Measurements from ENCODE around the gene HOXA1. TPM values are rescaled to one million over a fixed set of nuclear protein-coding genes. Genes with fewer than 3 reads are reported as not detected.
A peak's percentile ranks its signal among the peaks of the same experiment; 100 is the strongest.

HOXA1 gene
- total RNA-seq, 1 donor from 2014 or later, result 0.55 TPM

DNA sequence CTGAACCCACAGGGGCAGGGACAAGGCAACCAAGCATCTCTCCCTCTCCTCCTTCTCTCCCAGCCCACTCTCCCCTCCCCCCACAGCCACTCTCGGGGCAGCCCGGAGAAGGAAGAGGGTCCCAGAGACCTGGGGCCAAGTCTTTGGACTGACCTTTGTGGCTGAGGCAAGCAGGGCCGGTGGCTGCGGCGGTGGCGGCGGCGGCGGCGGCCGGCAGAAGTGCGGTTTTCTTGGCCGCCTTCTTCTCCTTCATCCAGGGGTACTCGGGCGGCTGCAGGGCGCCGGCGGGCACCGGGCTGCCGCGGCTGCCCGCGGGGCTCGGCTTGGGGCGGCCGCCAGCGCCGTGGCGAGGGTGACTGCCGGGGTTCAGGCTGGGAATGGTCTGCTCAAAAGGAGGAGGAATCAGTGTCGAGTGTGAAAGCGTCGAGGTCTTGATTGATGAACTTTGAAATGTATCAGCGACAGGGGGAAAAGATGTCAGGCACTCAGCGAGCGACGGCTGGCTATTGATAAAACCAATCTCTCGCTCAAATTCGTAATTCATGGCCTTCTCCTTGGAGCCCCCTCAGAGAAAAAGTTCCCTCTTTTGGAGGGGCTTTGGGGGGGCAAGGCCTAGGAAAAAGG lies 6.3 kb upstream of the HOXA1 start:
- CTCF ChIA-PET, result no interaction called here
- H3K36me3 Mint-ChIP-seq (ENCODE audit: low read depth), result peaks cover 10% of the 10 kb centered on the region
- no peak overlapping the region for H3K27ac Mint-ChIP-seq
- H3K4me1 Mint-ChIP-seq, result peaks cover 31% of the 10 kb centered on the region
- TF ChIP-seq, protein P1, sequence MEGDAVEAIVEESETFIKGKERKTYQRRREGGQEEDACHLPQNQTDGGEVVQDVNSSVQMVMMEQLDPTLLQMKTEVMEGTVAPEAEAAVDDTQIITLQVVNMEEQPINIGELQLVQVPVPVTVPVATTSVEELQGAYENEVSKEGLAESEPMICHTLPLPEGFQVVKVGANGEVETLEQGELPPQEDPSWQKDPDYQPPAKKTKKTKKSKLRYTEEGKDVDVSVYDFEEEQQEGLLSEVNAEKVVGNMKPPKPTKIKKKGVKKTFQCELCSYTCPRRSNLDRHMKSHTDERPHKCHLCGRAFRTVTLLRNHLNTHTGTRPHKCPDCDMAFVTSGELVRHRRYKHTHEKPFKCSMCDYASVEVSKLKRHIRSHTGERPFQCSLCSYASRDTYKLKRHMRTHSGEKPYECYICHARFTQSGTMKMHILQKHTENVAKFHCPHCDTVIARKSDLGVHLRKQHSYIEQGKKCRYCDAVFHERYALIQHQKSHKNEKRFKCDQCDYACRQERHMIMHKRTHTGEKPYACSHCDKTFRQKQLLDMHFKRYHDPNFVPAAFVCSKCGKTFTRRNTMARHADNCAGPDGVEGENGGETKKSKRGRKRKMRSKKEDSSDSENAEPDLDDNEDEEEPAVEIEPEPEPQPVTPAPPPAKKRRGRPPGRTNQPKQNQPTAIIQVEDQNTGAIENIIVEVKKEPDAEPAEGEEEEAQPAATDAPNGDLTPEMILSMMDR (IDR thresholded peaks at IDR 0.05), result no peak
- DNase-seq (no peak), ATAC-seq (ENCODE audit: low read depth) (no peak)
- peaks cover 71% of the 10 kb centered on the region for H3K27me3 Mint-ChIP-seq
- peak overlapping the region; percentile 36 for H3K4me3 Mint-ChIP-seq
- intact Hi-C loops (cut with micrococcal nuclease), result no loop called here
- POLR2A ChIA-PET, result no interaction called here
- H3K9me3 Mint-ChIP-seq, result no peaks in the 10 kb centered on the region

DNA sequence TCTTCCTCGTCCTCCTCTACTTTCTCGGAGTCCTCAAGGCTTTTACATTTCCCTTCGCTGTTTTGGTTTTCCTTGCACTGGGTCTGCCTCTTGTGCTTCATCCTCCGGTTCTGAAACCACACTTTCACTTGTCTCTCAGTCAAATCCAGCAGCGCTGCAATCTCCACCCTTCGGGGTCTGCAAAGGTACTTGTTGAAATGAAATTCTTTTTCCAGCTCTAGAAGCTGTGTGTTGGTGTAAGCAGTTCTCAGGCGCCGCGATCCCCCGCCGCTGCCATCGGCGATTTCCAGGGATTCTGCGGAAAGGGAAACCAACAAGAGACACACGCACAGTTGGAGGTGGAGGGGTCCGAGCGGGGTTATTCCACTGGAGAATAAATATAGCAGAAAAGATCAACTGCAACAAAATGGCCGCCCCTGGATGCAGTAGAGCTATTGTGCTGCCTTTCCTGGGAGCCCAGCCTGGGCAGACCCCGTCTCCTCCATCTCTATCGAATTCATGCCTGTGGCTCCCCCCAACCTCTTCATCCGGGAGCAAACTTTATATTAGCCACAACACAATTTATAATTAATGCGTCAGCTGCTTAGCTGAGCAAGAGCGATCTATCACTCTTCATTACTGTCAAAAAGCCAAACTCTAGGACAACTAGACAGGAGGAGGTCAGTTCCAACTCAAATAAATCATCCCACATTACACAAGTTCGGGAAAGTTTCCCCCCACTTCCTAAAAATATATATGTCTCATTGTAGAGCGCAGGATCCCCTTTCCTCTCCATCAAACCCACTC lies 5.6 kb upstream of the HOXA1 start:
- POLR2A ChIA-PET, result no interaction called here
- peaks cover 12% of the 10 kb centered on the region for H3K36me3 Mint-ChIP-seq (ENCODE audit: low read depth)
- no peak overlapping the region for H3K27ac Mint-ChIP-seq
- CTCF ChIA-PET, result no interaction called here
- DNase-seq, result no peak
- ATAC-seq (ENCODE audit: low read depth), result no peak
- H3K27me3 Mint-ChIP-seq, result peaks cover 71% of the 10 kb centered on the region
- intact Hi-C loops (cut with micrococcal nuclease), result no loop called here
- peaks cover 33% of the 10 kb centered on the region for H3K4me1 Mint-ChIP-seq
- TF ChIP-seq, protein P1 (IDR thresholded peaks at IDR 0.05), result no peak
- H3K9me3 Mint-ChIP-seq, result no peaks in the 10 kb centered on the region
- no peak overlapping the region for H3K4me3 Mint-ChIP-seq

DNA sequence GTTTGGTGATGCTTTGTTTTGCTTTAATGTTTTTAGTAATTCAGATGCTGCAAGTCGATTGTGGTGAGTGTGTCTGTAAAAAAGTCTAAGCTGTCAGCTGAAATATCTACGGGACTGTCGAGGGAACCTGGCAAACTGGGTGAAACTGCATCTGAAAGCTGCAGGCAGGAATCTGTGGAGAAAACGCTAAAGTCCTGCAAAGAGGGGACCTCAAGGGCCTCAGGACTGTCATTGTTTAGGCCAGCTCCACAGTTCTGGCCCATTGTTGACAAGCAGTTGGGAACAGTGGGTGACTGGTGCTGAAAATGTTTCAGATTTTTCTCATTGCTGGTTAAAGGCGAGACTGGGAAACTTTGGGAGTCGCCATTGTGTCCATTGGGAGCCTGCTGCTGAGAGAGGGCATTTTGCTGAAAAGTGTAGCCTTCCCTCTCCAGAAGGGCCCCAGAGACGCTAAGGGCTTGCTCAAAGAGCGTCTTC lies 4.9 kb upstream of the HOXA1 start:
- no peak for DNase-seq
- ATAC-seq (ENCODE audit: low read depth), result no peak
- Mint-ChIP-seq H3K4me3 (no peak overlapping the region), H3K27ac (no peak overlapping the region), H3K36me3 (ENCODE audit: low read depth) (peaks cover 14% of the 10 kb centered on the region), H3K27me3 (peaks cover 67% of the 10 kb centered on the region), H3K4me1 (peaks cover 34% of the 10 kb centered on the region), H3K9me3 (no peaks in the 10 kb centered on the region)
- ChIA-PET POLR2A (no interaction called here), CTCF (no interaction called here)
- TF ChIP-seq, protein P1 (IDR thresholded peaks at IDR 0.05), result no peak
- intact Hi-C loops (cut with micrococcal nuclease), result no loop called here

DNA sequence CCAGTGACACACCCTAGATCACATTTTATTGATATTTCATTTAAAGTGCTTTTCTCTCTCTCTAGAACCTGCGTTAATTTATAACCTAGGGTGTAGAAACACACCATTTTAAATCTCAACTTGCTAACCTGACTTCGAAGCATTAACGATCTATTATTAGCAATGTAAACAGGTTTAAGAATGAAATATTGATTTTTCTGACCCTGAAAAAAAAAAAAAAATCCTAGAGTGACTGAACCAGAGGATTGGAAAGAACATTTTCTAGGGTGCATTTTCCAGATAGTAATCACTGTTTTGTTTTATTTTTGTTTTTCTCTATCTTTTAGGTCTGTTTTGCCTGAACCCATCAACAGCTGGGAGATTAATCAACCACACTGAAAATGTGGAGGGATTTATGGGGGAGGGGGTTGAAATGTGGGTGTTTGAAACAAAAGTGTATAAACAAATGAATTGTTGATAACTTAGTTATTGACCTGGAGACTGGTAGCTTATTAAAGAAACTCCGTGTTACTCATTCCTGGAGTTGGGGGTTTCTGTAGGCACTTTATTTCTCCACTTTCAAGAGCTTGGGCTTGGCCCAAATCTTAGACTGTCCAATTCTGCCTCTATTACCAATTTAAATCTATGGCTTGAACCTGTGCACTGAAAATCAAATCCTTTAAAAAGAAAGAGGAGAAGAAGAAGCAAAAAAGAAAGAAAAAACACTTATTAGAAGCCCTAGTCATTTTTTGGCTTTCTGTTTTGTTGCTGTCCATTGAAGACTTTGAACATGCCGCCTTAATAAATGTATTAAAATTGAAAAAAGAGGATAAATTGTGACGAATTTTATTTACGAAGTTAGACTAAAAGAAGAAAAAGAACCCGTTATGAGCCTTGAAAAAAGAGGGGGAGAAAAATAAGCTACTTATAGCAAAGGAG lies 3.9 kb upstream of the HOXA1 start:
- peaks cover 72% of the 10 kb centered on the region for H3K27me3 Mint-ChIP-seq
- DNase-seq (no peak), ATAC-seq (ENCODE audit: low read depth) (no peak)
- ChIA-PET CTCF (interaction anchor here (3.7 kb wide), 1 partner anchor 245 kb away, joined by 11 read pairs; no protein-coding TSS in a partner anchor), POLR2A (no interaction called here)
- no peaks in the 10 kb centered on the region for H3K9me3 Mint-ChIP-seq
- no peak overlapping the region for H3K4me3 Mint-ChIP-seq
- H3K27ac Mint-ChIP-seq, result no peak overlapping the region
- TF ChIP-seq, protein P1 (IDR thresholded peaks at IDR 0.05), result no peak
- peaks cover 15% of the 10 kb centered on the region for H3K36me3 Mint-ChIP-seq (ENCODE audit: low read depth)
- peaks cover 44% of the 10 kb centered on the region for H3K4me1 Mint-ChIP-seq
- intact Hi-C loops (cut with micrococcal nuclease), result loop anchor here (5.0 kb wide), 8 partner anchors 63 to 1247 kb away; partner anchors contain the start of genes HIBADH, SNX10 and TAX1BP1

Data from activated B cell treated with CpG ODN at 0.5 μM for 24 hours (primary cell).